Measurements from ENCODE around the gene CRMP1. TPM values are rescaled to one million over a fixed set of nuclear protein-coding genes. Genes with fewer than 3 reads are reported as not detected.

Gene CRMP1
- total RNA-seq, 2 donors from 2014 or later = 0.37 to 1.1 TPM

DNA sequence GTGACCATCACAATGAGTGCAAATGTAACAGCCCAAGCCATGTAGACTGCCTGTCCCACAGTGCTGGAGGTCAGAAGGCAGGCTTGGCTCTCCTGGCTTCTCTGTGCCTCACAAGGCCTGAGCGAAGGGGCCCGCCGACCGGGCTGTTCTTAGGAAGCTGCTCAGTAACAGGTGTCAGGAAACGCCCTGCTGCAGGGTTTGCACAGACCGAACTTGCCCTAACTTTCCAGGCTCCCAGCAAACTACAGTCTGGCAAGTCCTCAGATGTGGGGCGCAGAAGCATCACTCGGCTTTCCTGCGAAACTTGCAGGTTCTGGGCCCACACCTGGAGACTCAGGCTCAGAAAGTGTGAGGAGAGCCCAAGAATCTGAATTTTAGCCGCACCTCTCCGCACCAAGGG lies 87.6 kb downstream of the CRMP1 start:
- peaks cover 0 to 2% of the 10 kb centered on the region in 2 donors for H3K9me3 ChIP-seq
- peaks cover 38% of the 10 kb centered on the region for H3K36me3 ChIP-seq
- no peak for TF ChIP-seq CTCF (IDR thresholded peaks at IDR 0.05)
- H3K27ac ChIP-seq = no peak overlapping the region
- no peaks in the 10 kb centered on the region for H3K4me1 ChIP-seq
- DNase-seq (ENCODE audit: low spot score) = no peak
- H3K4me3 ChIP-seq = no peak overlapping the region
- H3K27me3 ChIP-seq = no peaks in the 10 kb centered on the region

DNA sequence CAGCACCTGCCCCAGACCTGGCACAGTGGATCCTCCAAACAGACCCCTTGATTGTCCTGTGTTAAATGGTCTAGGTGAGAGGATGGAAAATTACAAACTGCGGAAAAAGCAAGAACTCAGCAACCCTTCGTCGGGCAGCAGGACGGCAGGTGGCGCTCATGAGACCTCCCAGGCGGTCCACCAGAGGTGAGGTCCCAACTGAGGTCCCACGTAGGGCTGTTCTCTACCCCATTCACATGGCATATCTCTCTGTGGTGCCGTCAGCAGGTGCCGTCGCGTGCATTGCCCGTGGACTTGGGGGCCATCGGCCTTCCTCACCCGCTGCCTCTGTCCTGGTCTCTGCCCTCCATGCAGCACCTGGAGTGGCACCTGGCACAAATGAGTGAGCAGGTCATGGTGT lies 88.2 kb downstream of the CRMP1 start:
- DNase-seq (ENCODE audit: low spot score) = no peak
- Histone ChIP-seq H3K4me1 (no peaks in the 10 kb centered on the region), H3K27ac (no peak overlapping the region), H3K9me3 (no peaks in the 10 kb centered on the region), H3K27me3 (no peaks in the 10 kb centered on the region), H3K36me3 (peaks cover 32% of the 10 kb centered on the region), H3K4me3 (no peak overlapping the region)
- no peak for TF ChIP-seq CTCF (IDR thresholded peaks at IDR 0.05)

DNA sequence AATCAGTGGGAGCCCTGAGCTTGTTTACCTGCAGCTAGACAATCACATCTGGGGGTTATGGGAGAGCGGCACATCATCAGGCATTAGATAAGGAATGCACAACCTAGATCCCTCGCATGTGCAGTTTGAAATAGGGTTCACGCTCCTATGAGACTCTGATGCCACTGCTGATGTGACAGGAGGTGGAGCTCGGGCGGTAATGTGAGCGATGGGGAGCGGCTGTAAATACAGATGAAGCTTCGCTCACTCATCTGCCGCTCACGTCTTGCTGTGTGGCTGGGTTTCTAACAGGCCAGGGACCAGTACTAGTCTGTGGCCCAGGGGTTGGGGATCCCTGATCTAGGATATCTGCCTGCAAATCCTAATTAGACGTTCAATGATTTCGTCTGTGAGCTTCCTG lies 90.3 kb downstream of the CRMP1 start:
- Histone ChIP-seq H3K4me3 (no peak overlapping the region), H3K27me3 (no peaks in the 10 kb centered on the region), H3K27ac (no peak overlapping the region), H3K4me1 (no peaks in the 10 kb centered on the region), H3K9me3 (no peaks in the 10 kb centered on the region), H3K36me3 (peaks cover 26% of the 10 kb centered on the region)
- no peak for TF ChIP-seq CTCF (IDR thresholded peaks at IDR 0.05)
- no peak for DNase-seq (ENCODE audit: low spot score)

GRCh38 chr4:5801696-5802095 lies 91.2 kb downstream of the CRMP1 start:
- Histone ChIP-seq H3K4me1 (no peaks in the 10 kb centered on the region), H3K27ac (no peak overlapping the region), H3K9me3 (no peaks in the 10 kb centered on the region), H3K36me3 (peaks cover 35% of the 10 kb centered on the region), H3K27me3 (no peaks in the 10 kb centered on the region), H3K4me3 (no peak overlapping the region)
- TF ChIP-seq CTCF (IDR thresholded peaks at IDR 0.05) = no peak
- DNase-seq (ENCODE audit: low spot score) = no peak

DNA sequence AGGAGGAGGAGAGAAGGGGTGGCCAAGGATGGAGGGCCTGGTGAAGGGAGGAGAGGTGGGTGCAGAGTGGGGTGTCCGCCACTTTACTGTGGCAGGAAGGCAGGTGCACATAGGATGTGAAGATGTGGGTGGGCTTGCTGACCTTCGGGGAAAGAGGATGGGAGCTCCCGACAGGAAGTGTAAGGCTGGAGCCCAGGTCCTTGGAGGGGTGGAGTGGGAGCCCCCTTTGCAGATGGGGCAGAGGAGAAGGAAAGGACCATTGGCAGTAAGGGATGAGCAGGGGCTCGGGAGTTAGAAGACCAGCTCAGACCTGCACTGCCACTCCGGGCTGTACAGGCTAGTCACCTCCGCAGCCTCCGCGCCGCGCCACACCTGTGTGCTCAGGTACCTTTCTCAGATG lies 92.4 kb downstream of the CRMP1 start:
- no peaks in the 10 kb centered on the region for H3K27me3 ChIP-seq
- no peaks in the 10 kb centered on the region for H3K4me1 ChIP-seq
- no peak for DNase-seq (ENCODE audit: low spot score)
- H3K36me3 ChIP-seq = peaks cover 37% of the 10 kb centered on the region
- TF ChIP-seq CTCF (IDR thresholded peaks at IDR 0.05) = no peak
- H3K27ac ChIP-seq = no peak overlapping the region
- H3K4me3 ChIP-seq = no peak overlapping the region
- no peaks in the 10 kb centered on the region for H3K9me3 ChIP-seq

GRCh38 chr4:5799406-5799805 lies 93.5 kb downstream of the CRMP1 start:
- no peak for DNase-seq (ENCODE audit: low spot score)
- no peak overlapping the region for H3K4me3 ChIP-seq
- peaks cover 37% of the 10 kb centered on the region for H3K36me3 ChIP-seq
- H3K4me1 ChIP-seq = no peaks in the 10 kb centered on the region
- no peak for TF ChIP-seq CTCF (IDR thresholded peaks at IDR 0.05)
- H3K27me3 ChIP-seq = no peaks in the 10 kb centered on the region
- no peak overlapping the region for H3K27ac ChIP-seq
- H3K9me3 ChIP-seq = no peaks in the 10 kb centered on the region

All from right atrium auricular region (tissue), 2 donors.